ENCODE data around the gene ADAMTS6.

DNA sequence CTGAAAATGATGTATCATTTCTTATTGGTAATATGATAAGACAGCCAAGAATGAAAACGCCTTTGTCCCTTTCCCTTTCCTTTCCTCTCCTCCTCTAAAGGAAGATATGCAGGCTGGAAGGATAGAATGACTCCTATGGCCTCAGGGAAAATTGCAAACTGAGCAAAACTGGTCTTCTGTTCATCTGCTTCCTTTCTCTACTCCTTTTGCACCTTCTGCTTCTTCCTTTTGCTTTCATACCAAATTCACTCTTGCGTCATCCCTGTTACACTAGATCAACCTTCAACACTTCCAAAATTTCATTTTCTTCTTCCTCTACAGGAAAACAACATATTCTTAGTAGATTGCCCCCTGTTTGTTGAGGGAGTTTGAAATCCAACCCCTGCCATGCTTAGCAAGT lies 234.1 kb downstream of the ADAMTS6 start:
- TF ChIP-seq POLR2AphosphoS5 (IDR thresholded peaks at IDR 0.05; ENCODE audit: low read depth, low read length) (no peak), POLR2A (IDR thresholded peaks at IDR 0.05; ENCODE audit: low read depth, low read length) (no peak)

Data from GM12891 (cell line).